CD4-positive, alpha-beta memory T cell (primary cell): ENCODE results near the gene ATP11A. TPM values are rescaled to one million over a fixed set of nuclear protein-coding genes. Genes with fewer than 3 reads are reported as not detected.
A peak's percentile ranks its signal among the peaks of the same experiment; 100 is the strongest.

Experiments
- CTCF ChIA-PET: fragments of 350-600 bp; sonication (Branson Sonifier 250); formaldehyde crosslinking; loops from one replicate; lab custom pipeline; 2021; ENCODE audit warnings: inconsistent platforms; ENCODE audit not compliant: partially characterized antibody; lab: Charles Lee
- POLR2A ChIA-PET: fragments of 350-600 bp; sonication (Branson Sonifier 250); formaldehyde crosslinking; loops from one replicate; lab custom pipeline; 2021; ENCODE audit not compliant: partially characterized antibody; lab: Charles Lee
- DNase-seq, 5 donors: peaks; one replicate each; pipeline versions ENCODE4 v3.0.0 to v3.0.0-alpha.2; 2020 to 2022; ENCODE audit warnings: mixed read lengths in 1 of 5
- H3K27ac ChIP-seq: one replicate; pipeline ENCODE4 v1.7.0; 2013; ENCODE audit warnings: low read depth, low read length
- H3K27me3 ChIP-seq: 2 replicates; pipeline ENCODE4 v1.7.0; 2013; ENCODE audit warnings: mild to moderate bottlenecking, low read length, moderate library complexity; ENCODE audit not compliant: insufficient read depth
- H3K36me3 ChIP-seq: 2 replicates; pipeline ENCODE4 v1.7.0; 2013; ENCODE audit warnings: mild to moderate bottlenecking, low read length, moderate library complexity; ENCODE audit not compliant: insufficient read depth
- H3K4me1 ChIP-seq: 2 replicates; pipeline ENCODE4 v1.7.0; 2013; ENCODE audit warnings: mild to moderate bottlenecking, low read length, moderate library complexity; ENCODE audit not compliant: insufficient read depth
- H3K4me3 ChIP-seq, 2 donors: one replicate each; pipeline ENCODE4 v1.7.0; 2013; ENCODE audit warnings: low read length in 2 of 2, mild to moderate bottlenecking in 1 of 2
- H3K9me3 ChIP-seq, 2 donors: one replicate each; pipeline ENCODE4 v1.7.0; 2013; ENCODE audit warnings: low read length in 2 of 2, control low read depth in 1 of 2; ENCODE audit not compliant: control insufficient read depth in 1 of 2
- H3K27ac Mint-ChIP-seq, 7 donors: one replicate each; pipeline ENCODE4 v1.8.0; 2020 to 2021; ENCODE audit warnings: mixed read lengths in 7 of 7, mild to moderate bottlenecking in 6 of 7, inconsistent platforms in 3 of 7, moderate library complexity in 3 of 7
- H3K27me3 Mint-ChIP-seq, 2 donors: one replicate each; pipeline ENCODE4 v1.8.0; 2020 to 2021; ENCODE audit warnings: mixed read lengths in 2 of 2
- H3K36me3 Mint-ChIP-seq, 2 donors: one replicate each; pipeline ENCODE4 v1.8.0; 2020 to 2021; ENCODE audit warnings: mixed read lengths in 2 of 2, inconsistent platforms in 1 of 2, mild to moderate bottlenecking in 1 of 2
- H3K4me1 Mint-ChIP-seq, 4 donors: one replicate each; pipeline ENCODE4 v1.8.0; 2020 to 2021; ENCODE audit warnings: mixed read lengths in 4 of 4, mild to moderate bottlenecking in 1 of 4
- H3K4me3 Mint-ChIP-seq, 8 donors: one replicate each; pipeline ENCODE4 v1.8.0; 2020 to 2021; ENCODE audit warnings: mixed read lengths in 8 of 8, mild to moderate bottlenecking in 7 of 8, moderate library complexity in 6 of 8, inconsistent platforms in 3 of 8
- H3K9me3 Mint-ChIP-seq, 8 donors: one replicate each; pipeline ENCODE4 v1.8.0; 2020 to 2021; ENCODE audit warnings: mixed read lengths in 8 of 8, mild to moderate bottlenecking in 5 of 8, inconsistent platforms in 3 of 8, moderate library complexity in 1 of 8
- intact Hi-C: fragments of 100-400 bp; cut with micrococcal nuclease; formaldehyde crosslinking; loops from one replicate; pipeline ENCODE4 v1.15.1; 2023
- polyA plus RNA-seq, 2 donors: library from polyadenylated mRNA; unstranded; fragments of 300-500 nt; fragmentation: Illumina TruSeq; gene quantifications; one replicate each; pipeline ENCODE4 v1.2.3, GENCODE V29; 2021
- total RNA-seq, 2 experiments: library from RNA; stranded (reverse); gene quantifications; one replicate each; pipeline ENCODE4 v1.2.3, GENCODE V29; 2021

ATP11A gene
- total and polyA plus RNA-seq, 4 experiments from 2014 or later, result 1.1 to 50.5 (median 30.7) TPM

DNA sequence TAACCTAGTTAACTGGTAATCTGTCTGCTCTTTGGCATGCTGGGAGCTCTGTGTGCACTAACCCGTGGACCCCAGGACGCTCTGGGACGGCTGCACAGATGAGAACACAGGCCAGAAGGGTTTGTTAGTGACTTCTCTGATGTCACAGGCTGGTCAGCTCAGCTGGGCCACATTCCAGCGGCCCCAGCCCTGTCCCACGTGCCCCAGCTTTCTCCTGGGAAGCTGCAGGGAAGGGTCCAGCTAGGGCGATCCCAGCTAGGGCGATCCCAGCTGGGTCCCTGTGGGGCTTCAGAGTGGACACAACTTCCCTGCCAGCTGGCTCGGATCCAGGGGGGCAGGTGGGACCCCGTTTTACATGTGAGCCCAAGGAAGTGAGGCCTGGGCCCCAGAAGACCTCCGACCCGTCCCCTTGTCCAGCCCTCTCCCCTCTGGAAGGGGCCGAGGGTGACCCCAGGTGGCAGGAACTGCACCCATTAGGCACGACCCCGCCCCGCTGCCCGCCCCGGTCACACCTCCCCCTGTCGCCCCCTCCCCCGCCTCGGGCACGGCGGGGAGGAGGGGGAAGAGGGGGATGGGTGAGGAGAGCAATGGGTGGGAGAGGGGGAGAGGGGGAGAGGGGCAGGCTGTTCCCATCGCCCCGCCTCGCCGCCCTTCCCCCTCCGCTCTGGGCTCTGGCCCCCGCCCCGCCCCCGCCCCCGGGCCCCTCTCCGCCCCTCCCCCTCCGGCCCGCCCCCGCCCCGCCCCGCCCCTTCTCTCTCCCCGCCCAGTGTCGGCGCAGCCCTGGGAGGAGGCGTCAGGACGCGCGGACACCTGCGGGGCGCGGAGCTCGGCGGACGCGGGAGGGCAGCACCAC is 204.0 kb downstream of the ATP11A start:
- Mint-ChIP-seq H3K36me3 (no peaks in the 10 kb centered on the region), H3K4me1 (peaks cover 3 to 11% (median 5%) of the 10 kb centered on the region in 4 donors), H3K9me3 (no peaks in the 10 kb centered on the region), H3K4me3 (peak overlapping the region in 2 of 8 donors; percentile 2 to 10), H3K27ac (no peak overlapping the region), H3K27me3 (peaks cover 8 to 14% of the 10 kb centered on the region in 2 donors)
- H3K27me3 ChIP-seq, result peaks cover 10% of the 10 kb centered on the region
- no peak overlapping the region for H3K27ac ChIP-seq
- H3K4me3 ChIP-seq, result no peak overlapping the region
- no peaks in the 10 kb centered on the region for H3K36me3 ChIP-seq
- DNase-seq, result peak in 4 of 5 donors; percentile 14 to 27 (median 20)
- no peaks in the 10 kb centered on the region for H3K9me3 ChIP-seq
- intact Hi-C loops, result no loop called here
- ChIA-PET POLR2A (no interaction called here), CTCF (no interaction called here)
- H3K4me1 ChIP-seq, result peaks cover 10% of the 10 kb centered on the region

GRCh38 chr13:112894423-112894672 is 204.5 kb downstream of the ATP11A start:
- Mint-ChIP-seq H3K9me3 (no peaks in the 10 kb centered on the region), H3K4me1 (peaks cover 3 to 11% (median 5%) of the 10 kb centered on the region in 4 donors), H3K36me3 (no peaks in the 10 kb centered on the region), H3K27me3 (peaks cover 8 to 14% of the 10 kb centered on the region in 2 donors), H3K4me3 (no peak overlapping the region), H3K27ac (no peak overlapping the region)
- intact Hi-C loops, result no loop called here
- no peak for DNase-seq
- Histone ChIP-seq H3K4me3 (no peak overlapping the region), H3K27me3 (peaks cover 10% of the 10 kb centered on the region), H3K36me3 (no peaks in the 10 kb centered on the region), H3K4me1 (peaks cover 10% of the 10 kb centered on the region), H3K9me3 (no peaks in the 10 kb centered on the region), H3K27ac (no peak overlapping the region)
- ChIA-PET CTCF (no interaction called here), POLR2A (no interaction called here)

GRCh38 chr13:112894673-112895481 is 205.0 kb downstream of the ATP11A start:
- Histone ChIP-seq H3K4me3 (no peak overlapping the region), H3K27me3 (peaks cover 10% of the 10 kb centered on the region), H3K27ac (no peak overlapping the region), H3K9me3 (no peaks in the 10 kb centered on the region), H3K4me1 (peaks cover 10% of the 10 kb centered on the region), H3K36me3 (no peaks in the 10 kb centered on the region)
- CTCF ChIA-PET, result no interaction called here
- intact Hi-C loops, result no loop called here
- H3K36me3 Mint-ChIP-seq, result no peaks in the 10 kb centered on the region
- peaks cover 8 to 14% of the 10 kb centered on the region in 2 donors for H3K27me3 Mint-ChIP-seq
- H3K4me3 Mint-ChIP-seq, result peak overlapping the region in 6 of 8 donors; percentile 9 to 69 (median 50)
- POLR2A ChIA-PET, result no interaction called here
- H3K27ac Mint-ChIP-seq, result no peak overlapping the region
- H3K9me3 Mint-ChIP-seq, result no peaks in the 10 kb centered on the region
- DNase-seq, result no peak
- H3K4me1 Mint-ChIP-seq, result peaks cover 3 to 11% (median 5%) of the 10 kb centered on the region in 4 donors

DNA sequence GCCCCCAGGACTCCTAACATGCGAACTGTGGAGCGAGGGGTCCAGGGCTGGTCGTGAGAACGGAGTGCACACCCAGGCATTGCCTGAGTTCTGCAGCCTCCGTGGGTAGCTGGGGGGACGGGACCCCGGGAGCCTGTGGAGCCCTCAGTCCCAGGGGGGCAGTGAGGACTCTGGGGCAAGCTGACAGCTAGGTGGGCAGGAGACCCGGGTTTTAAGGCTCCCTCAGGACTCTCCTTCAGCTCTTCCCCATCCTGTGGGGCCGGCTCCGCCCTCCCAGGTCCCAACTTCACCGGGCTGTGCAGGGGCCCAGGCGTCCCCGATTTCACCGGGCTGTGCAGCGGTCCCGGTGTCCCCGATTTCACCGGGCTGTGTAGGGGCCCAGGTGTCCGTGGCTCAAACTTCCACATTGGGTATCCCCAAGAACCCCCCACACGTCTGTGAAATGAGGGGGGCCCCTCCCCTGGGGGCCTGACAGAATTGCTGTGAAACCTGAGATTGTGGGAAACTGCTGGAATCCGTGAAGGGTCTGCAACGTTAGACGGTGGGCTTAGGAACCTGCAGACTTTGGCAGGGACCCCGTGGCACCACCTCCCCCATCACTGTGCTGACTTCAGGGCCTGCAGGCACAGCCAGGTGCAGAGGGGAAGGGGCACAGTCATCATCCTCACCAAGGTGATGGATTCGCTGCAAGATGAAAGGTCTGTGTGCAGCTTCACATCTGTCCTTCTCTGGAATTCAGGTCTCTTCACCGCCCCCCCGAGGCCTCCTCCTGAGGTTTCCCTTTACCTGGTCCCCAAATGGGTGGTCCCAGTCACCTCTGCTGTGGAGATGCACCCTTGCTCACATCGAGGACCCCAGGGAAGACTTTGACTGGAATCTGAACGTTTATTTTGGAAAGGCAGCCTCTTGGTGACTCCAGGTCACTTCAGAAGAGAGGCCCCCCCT is 206.0 kb downstream of the ATP11A start:
- Histone ChIP-seq H3K9me3 (no peaks in the 10 kb centered on the region), H3K4me3 (no peak overlapping the region), H3K36me3 (no peaks in the 10 kb centered on the region), H3K4me1 (peaks cover 10% of the 10 kb centered on the region), H3K27ac (no peak overlapping the region), H3K27me3 (peaks cover 10% of the 10 kb centered on the region)
- Mint-ChIP-seq H3K4me3 (peak overlapping the region in 2 of 8 donors; percentile 10 to 51), H3K36me3 (no peaks in the 10 kb centered on the region), H3K4me1 (peaks cover 3 to 11% (median 5%) of the 10 kb centered on the region in 4 donors), H3K9me3 (no peaks in the 10 kb centered on the region), H3K27ac (no peak overlapping the region), H3K27me3 (peaks cover 9 to 14% of the 10 kb centered on the region in 2 donors)
- intact Hi-C loops, result no loop called here
- CTCF ChIA-PET, result no interaction called here
- POLR2A ChIA-PET, result no interaction called here
- DNase-seq, result no peak

GRCh38 chr13:112896736-112897602 is 207.1 kb downstream of the ATP11A start:
- H3K9me3 ChIP-seq, result no peaks in the 10 kb centered on the region
- POLR2A ChIA-PET, result no interaction called here
- H3K36me3 ChIP-seq, result no peaks in the 10 kb centered on the region
- H3K36me3 Mint-ChIP-seq, result no peaks in the 10 kb centered on the region
- H3K4me1 ChIP-seq, result peaks cover 10% of the 10 kb centered on the region
- peaks cover 3 to 11% (median 5%) of the 10 kb centered on the region in 4 donors for H3K4me1 Mint-ChIP-seq
- CTCF ChIA-PET, result no interaction called here
- H3K27me3 Mint-ChIP-seq, result peaks cover 9 to 14% of the 10 kb centered on the region in 2 donors
- H3K9me3 Mint-ChIP-seq, result no peaks in the 10 kb centered on the region
- no peak overlapping the region for H3K27ac ChIP-seq
- peaks cover 10% of the 10 kb centered on the region for H3K27me3 ChIP-seq
- no peak overlapping the region for H3K4me3 ChIP-seq
- no peak overlapping the region for H3K27ac Mint-ChIP-seq
- intact Hi-C loops, result no loop called here
- no peak for DNase-seq
- peak overlapping the region in 1 of 8 donors; percentile 39 for H3K4me3 Mint-ChIP-seq

DNA sequence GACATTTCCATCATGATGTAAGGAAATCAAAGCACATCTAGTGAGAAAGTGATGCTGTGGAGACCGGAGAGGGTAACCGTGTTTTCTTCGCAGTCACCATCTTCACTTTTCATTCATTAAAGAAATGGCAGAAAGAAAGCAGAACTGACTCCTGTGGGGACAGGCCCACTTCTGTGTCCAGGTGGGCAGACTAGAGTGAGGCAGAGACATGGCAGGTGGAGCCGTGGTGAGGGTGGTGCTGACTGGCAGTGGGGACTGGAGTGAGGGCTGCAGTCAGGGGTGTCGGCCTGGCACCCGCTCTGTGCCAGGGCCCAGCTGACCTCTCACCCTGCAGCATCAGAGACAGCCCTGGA is 207.7 kb downstream of the ATP11A start:
- Histone ChIP-seq H3K9me3 (no peaks in the 10 kb centered on the region), H3K4me1 (peaks cover 10% of the 10 kb centered on the region), H3K4me3 (no peak overlapping the region), H3K36me3 (no peaks in the 10 kb centered on the region), H3K27me3 (peaks cover 10% of the 10 kb centered on the region), H3K27ac (no peak overlapping the region)
- Mint-ChIP-seq H3K4me1 (peaks cover 3 to 11% (median 5%) of the 10 kb centered on the region in 4 donors), H3K27ac (no peak overlapping the region), H3K9me3 (no peaks in the 10 kb centered on the region), H3K36me3 (no peaks in the 10 kb centered on the region), H3K4me3 (no peak overlapping the region), H3K27me3 (peaks cover 9 to 14% of the 10 kb centered on the region in 2 donors)
- intact Hi-C loops, result no loop called here
- POLR2A ChIA-PET, result no interaction called here
- no peak for DNase-seq
- CTCF ChIA-PET, result no interaction called here
